GM21447 (cell line): Measurements from ENCODE around the gene RASGEF1C.

ENCODE experiments used
- ATAC-seq: cut with Tn5 transposase; IDR thresholded peaks from one replicate; pipeline ENCODE4 v1.9.1; 2021; ENCODE audit not compliant: unreplicated experiment

The RASGEF1C gene

GRCh38 chr5:180122875-180123274 lies 86.1 kb downstream of the RASGEF1C start:
- no peak for ATAC-seq

- ATAC-seq: no peak
Observed at GRCh38 chr5:180121826-180122413, 87.1 kb downstream of the RASGEF1C start.

GRCh38 chr5:180120237-180121101 lies 88.5 kb downstream of the RASGEF1C start:
- ATAC-seq: no peak

GRCh38 chr5:180119903-180120236 lies 89.1 kb downstream of the RASGEF1C start:
- ATAC-seq: no peak

GRCh38 chr5:180119031-180119902 lies 89.7 kb downstream of the RASGEF1C start:
- no peak for ATAC-seq

- ATAC-seq: no peak
Observed at GRCh38 chr5:180118391-180118791, 90.6 kb downstream of the RASGEF1C start.

GRCh38 chr5:180117000-180117725 lies 91.8 kb downstream of the RASGEF1C start:
- ATAC-seq: no peak

GRCh38 chr5:180116077-180116999 lies 92.7 kb downstream of the RASGEF1C start:
- no peak for ATAC-seq

GRCh38 chr5:180115326-180116076 lies 93.5 kb downstream of the RASGEF1C start:
- no peak for ATAC-seq

GRCh38 chr5:180114304-180115003 lies 94.6 kb downstream of the RASGEF1C start:
- no peak for ATAC-seq

GRCh38 chr5:180113660-180114303 lies 95.2 kb downstream of the RASGEF1C start:
- ATAC-seq: no peak

GRCh38 chr5:180112181-180112861 lies 96.7 kb downstream of the RASGEF1C start:
- ATAC-seq: no peak

GRCh38 chr5:180111273-180112002 lies 97.6 kb downstream of the RASGEF1C start:
- ATAC-seq: no peak

- ATAC-seq: no peak
Observed at GRCh38 chr5:180109920-180110319, 99.1 kb downstream of the RASGEF1C start.

GRCh38 chr5:180107005-180107404 lies 102.0 kb downstream of the RASGEF1C start:
- no peak for ATAC-seq

GRCh38 chr5:180105827-180106312 lies 103.1 kb downstream of the RASGEF1C start:
- ATAC-seq: no peak

GRCh38 chr5:180104168-180104530 lies 104.9 kb downstream of the RASGEF1C start:
- ATAC-seq: no peak
